Measurements from ENCODE around the gene WNT3.
A peak's percentile ranks its signal among the peaks of the same experiment; 100 is the strongest.

WNT3 gene

GRCh38 chr17:46730026-46730425 lies 88.5 kb downstream of the WNT3 start:
- DNase-seq = no peak

- peak; percentile 81 for DNase-seq
Measured at GRCh38 chr17:46727572-46728348, 90.7 kb downstream of the WNT3 start.

GRCh38 chr17:46726206-46726605 lies 92.3 kb downstream of the WNT3 start:
- DNase-seq = no peak

- no peak for DNase-seq
Measured at GRCh38 chr17:46722662-46723285, 95.7 kb downstream of the WNT3 start.

GRCh38 chr17:46720408-46720807 lies 98.1 kb downstream of the WNT3 start:
- no peak for DNase-seq

GRCh38 chr17:46719891-46720290 lies 98.6 kb downstream of the WNT3 start:
- no peak for DNase-seq

GRCh38 chr17:46717999-46718398 lies 100.5 kb downstream of the WNT3 start:
- no peak for DNase-seq
